Loucy (cell line): ENCODE data around the gene TOM1L1.

Source experiments
- H2AFZ ChIP-seq: fragments of 200-600 bp; sonication (generic); 2 replicates; pipeline ENCODE4 v1.6.0; 2016; ENCODE audit warnings: antibody characterized with exemption, mild to moderate bottlenecking, low read length, moderate library complexity
- H3F3A ChIP-seq: fragments of 200-600 bp; 2 replicates; pipeline ENCODE4 v1.6.0; 2016; ENCODE audit warnings: antibody characterized with exemption, low read depth, mild to moderate bottlenecking
- H3K27me3 ChIP-seq: fragments of 200-600 bp; sonication (generic); 2 replicates; pipeline ENCODE4 v1.6.1; 2014; ENCODE audit warnings: low read length, mild to moderate bottlenecking; ENCODE audit not compliant: insufficient read depth, poor library complexity, severe bottlenecking
- H3K36me3 ChIP-seq: fragments of 200-600 bp; sonication (generic); 2 replicates; pipeline ENCODE4 v1.6.1; 2016; ENCODE audit warnings: low read length; ENCODE audit not compliant: insufficient read depth
- H3K4me1 ChIP-seq: fragments of 200-600 bp; sonication (generic); 2 replicates; pipeline ENCODE4 v1.5.1; 2014; ENCODE audit warnings: low read length, mild to moderate bottlenecking; ENCODE audit not compliant: insufficient read depth, poor library complexity, severe bottlenecking
- H3K4me2 ChIP-seq: fragments of 200-600 bp; sonication (generic); 2 replicates; pipeline ENCODE4 v1.6.0; 2014; ENCODE audit warnings: antibody characterized with exemption, low read length, low read depth, mild to moderate bottlenecking; ENCODE audit not compliant: poor library complexity, severe bottlenecking
- H3K4me3 ChIP-seq: fragments of 200-600 bp; sonication (generic); 2 replicates; pipeline ENCODE4 v1.5.1; 2014; ENCODE audit warnings: low read length, mild to moderate bottlenecking, mixed read lengths; ENCODE audit not compliant: poor library complexity, severe bottlenecking
- H3K79me2 ChIP-seq: fragments of 200-600 bp; sonication (generic); 2 replicates; pipeline ENCODE4 v1.6.1; 2014; ENCODE audit warnings: low read length; ENCODE audit not compliant: insufficient read depth
- H3K9ac ChIP-seq: fragments of 200-600 bp; sonication (generic); 2 replicates; pipeline ENCODE4 v1.6.0; 2014; ENCODE audit warnings: mild to moderate bottlenecking, low read depth, low read length, moderate library complexity; ENCODE audit not compliant: poor library complexity, severe bottlenecking
- H3K9me2 ChIP-seq: fragments of 200-600 bp; sonication (generic); replicated peaks from 2 replicates; pipeline ENCODE4 v1.6.1; 2016; ENCODE audit warnings: low read depth, low read length, mixed read lengths
- H3K9me3 ChIP-seq: fragments of 200-600 bp; sonication (generic); 2 replicates; pipeline ENCODE4 v1.6.1; 2014; ENCODE audit warnings: mild to moderate bottlenecking, antibody characterized with exemption, low read length, low read depth; ENCODE audit not compliant: insufficient read depth
- H4K20me1 ChIP-seq: fragments of 200-600 bp; sonication (generic); 2 replicates; pipeline ENCODE4 v1.6.0; 2014; ENCODE audit warnings: antibody characterized with exemption, low read length, mild to moderate bottlenecking; ENCODE audit not compliant: insufficient read depth, poor library complexity, severe bottlenecking
- CTCF ChIP-seq: fragments of 200-600 bp; sonication (generic); conservative IDR thresholded peaks from 2 replicates; pipeline ENCODE4 v1.5.1; 2014; ENCODE audit warnings: mild to moderate bottlenecking, antibody characterized with exemption, low read length
- EZH2phosphoT487 ChIP-seq: fragments of 200-600 bp; IDR thresholded peaks from 2 replicates; pipeline ENCODE4 v1.6.1; 2018; ENCODE audit warnings: antibody characterized with exemption, mild to moderate bottlenecking, moderate library complexity, borderline replicate concordance

Gene TOM1L1

GRCh38 chr17:54899721-54900456 is 763 bp upstream of the TOM1L1 start:
- no peaks in the 10 kb centered on the region for H3K4me1 ChIP-seq
- peak overlapping the region; percentile 71 for H2AFZ ChIP-seq
- TF ChIP-seq EZH2phosphoT487, result no peak
- TF ChIP-seq CTCF, result no peak
- no peaks in the 10 kb centered on the region for H3K9me2 ChIP-seq
- H3K4me2 ChIP-seq, result peak overlapping the region; percentile 53
- no peak overlapping the region for H3K9ac ChIP-seq
- no peaks in the 10 kb centered on the region for H3F3A ChIP-seq
- H3K36me3 ChIP-seq, result no peaks in the 10 kb centered on the region
- no peaks in the 10 kb centered on the region for H4K20me1 ChIP-seq
- H3K79me2 ChIP-seq, result no peaks in the 10 kb centered on the region
- no peaks in the 10 kb centered on the region for H3K9me3 ChIP-seq
- peak overlapping the region; percentile 14 for H3K4me3 ChIP-seq
- H3K27me3 ChIP-seq, result peaks cover 6% of the 10 kb centered on the region

- Histone ChIP-seq H3K4me1 (no peaks in the 10 kb centered on the region), H3K9ac (no peak overlapping the region), H4K20me1 (no peaks in the 10 kb centered on the region), H3K9me3 (no peaks in the 10 kb centered on the region), H3K9me2 (no peaks in the 10 kb centered on the region), H3K79me2 (no peaks in the 10 kb centered on the region), H2AFZ (no peak overlapping the region), H3K4me2 (no peak overlapping the region), H3F3A (no peaks in the 10 kb centered on the region), H3K36me3 (no peaks in the 10 kb centered on the region), H3K27me3 (peaks cover 6% of the 10 kb centered on the region), H3K4me3 (no peak overlapping the region)
- TF ChIP-seq EZH2phosphoT487 (no peak), CTCF (no peak)
These were observed 674 bp downstream of the TOM1L1 start for GRCh38 chr17:54901230-54901822.

GRCh38 chr17:54902017-54902416 is 1.4 kb downstream of the TOM1L1 start:
- no peak overlapping the region for H3K9ac ChIP-seq
- H3K27me3 ChIP-seq, result peaks cover 6% of the 10 kb centered on the region
- H3K79me2 ChIP-seq, result no peaks in the 10 kb centered on the region
- no peaks in the 10 kb centered on the region for H3K4me1 ChIP-seq
- H4K20me1 ChIP-seq, result no peaks in the 10 kb centered on the region
- no peak overlapping the region for H3K4me3 ChIP-seq
- no peak overlapping the region for H3K4me2 ChIP-seq
- no peaks in the 10 kb centered on the region for H3K9me3 ChIP-seq
- TF ChIP-seq CTCF (no peak), EZH2phosphoT487 (no peak)
- no peaks in the 10 kb centered on the region for H3K9me2 ChIP-seq
- no peaks in the 10 kb centered on the region for H3F3A ChIP-seq
- no peaks in the 10 kb centered on the region for H3K36me3 ChIP-seq
- H2AFZ ChIP-seq, result no peak overlapping the region
